Liver (tissue), 3 donors: ENCODE data around the gene C6orf163.
A peak's percentile ranks its signal among the peaks of the same experiment; 100 is the strongest.

Source experiments
- FOXA1 ChIP-seq: IDR thresholded peaks from 2 replicates; pipeline ENCODE4 v1.6.1; 2016; ENCODE audit warnings: antibody characterized with exemption
- NR2F2 ChIP-seq: IDR thresholded peaks from 2 replicates; pipeline ENCODE4 v1.6.1; 2016; ENCODE audit warnings: antibody characterized with exemption
- RAD21 ChIP-seq, 2 donors: IDR thresholded peaks; 2 replicates each; pipeline ENCODE4 v1.6.1; 2016; ENCODE audit warnings: antibody characterized with exemption in 2 of 2, mild to moderate bottlenecking in 2 of 2
- RXRA ChIP-seq, 2 donors: IDR thresholded peaks; 2 replicates each; pipeline ENCODE4 v1.6.1; 2017 to 2018; ENCODE audit warnings: antibody characterized with exemption in 2 of 2, mild to moderate bottlenecking in 1 of 2
- YY1 ChIP-seq: IDR thresholded peaks from 2 replicates; pipeline ENCODE4 v1.6.1; 2016; ENCODE audit warnings: antibody characterized with exemption, mild to moderate bottlenecking
- TF ChIP-seq, protein P1 (sequence below): fragments of 150-350 bp; IDR thresholded peaks from 2 replicates; pipeline ENCODE4 v1.5.1; 2017; ENCODE audit warnings: improper control_type of control experiment, low read depth, low read length; ENCODE audit not compliant: missing input control
- TF ChIP-seq, protein P2 (sequence below): IDR thresholded peaks from 2 replicates; pipeline ENCODE4 v1.6.1; 2016; ENCODE audit warnings: antibody characterized with exemption, mild to moderate bottlenecking
- TF ChIP-seq, protein P3 (sequence below): IDR thresholded peaks from 2 replicates; pipeline ENCODE4 v1.6.1; 2016; ENCODE audit warnings: antibody characterized with exemption
- TF ChIP-seq, protein P4 (sequence below): IDR thresholded peaks from 2 replicates; pipeline ENCODE4 v1.6.1; 2016; ENCODE audit warnings: antibody characterized with exemption
- TF ChIP-seq, protein P5 (sequence below): IDR thresholded peaks from 2 replicates; pipeline ENCODE4 v1.6.1; 2016; ENCODE audit warnings: antibody characterized with exemption
- donor health status: healthy.
- donor health status: healthy.

DNA sequence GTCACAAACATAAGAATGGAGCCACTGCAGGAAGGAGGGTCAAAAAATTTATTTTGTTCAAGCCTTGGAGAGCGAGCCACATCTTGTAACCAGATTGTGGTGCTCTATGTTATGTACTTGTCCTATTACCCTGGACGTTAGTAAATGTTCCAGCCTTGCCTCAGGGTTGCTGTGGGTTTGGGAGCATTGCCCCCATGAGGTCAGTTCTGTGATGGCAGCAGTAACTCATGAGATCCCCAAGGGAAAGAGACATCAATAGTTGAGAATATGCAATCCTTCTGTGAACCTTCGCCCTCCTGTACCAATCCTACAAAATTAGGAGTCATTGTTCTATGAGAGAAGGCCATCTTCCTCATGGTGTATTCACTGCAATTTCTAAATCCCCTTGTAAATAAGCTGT, 46.7 kb downstream of the C6orf163 start:
- TF ChIP-seq, protein P1, sequence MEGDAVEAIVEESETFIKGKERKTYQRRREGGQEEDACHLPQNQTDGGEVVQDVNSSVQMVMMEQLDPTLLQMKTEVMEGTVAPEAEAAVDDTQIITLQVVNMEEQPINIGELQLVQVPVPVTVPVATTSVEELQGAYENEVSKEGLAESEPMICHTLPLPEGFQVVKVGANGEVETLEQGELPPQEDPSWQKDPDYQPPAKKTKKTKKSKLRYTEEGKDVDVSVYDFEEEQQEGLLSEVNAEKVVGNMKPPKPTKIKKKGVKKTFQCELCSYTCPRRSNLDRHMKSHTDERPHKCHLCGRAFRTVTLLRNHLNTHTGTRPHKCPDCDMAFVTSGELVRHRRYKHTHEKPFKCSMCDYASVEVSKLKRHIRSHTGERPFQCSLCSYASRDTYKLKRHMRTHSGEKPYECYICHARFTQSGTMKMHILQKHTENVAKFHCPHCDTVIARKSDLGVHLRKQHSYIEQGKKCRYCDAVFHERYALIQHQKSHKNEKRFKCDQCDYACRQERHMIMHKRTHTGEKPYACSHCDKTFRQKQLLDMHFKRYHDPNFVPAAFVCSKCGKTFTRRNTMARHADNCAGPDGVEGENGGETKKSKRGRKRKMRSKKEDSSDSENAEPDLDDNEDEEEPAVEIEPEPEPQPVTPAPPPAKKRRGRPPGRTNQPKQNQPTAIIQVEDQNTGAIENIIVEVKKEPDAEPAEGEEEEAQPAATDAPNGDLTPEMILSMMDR, result peak; percentile 44
- TF ChIP-seq RXRA (IDR thresholded peaks at IDR 0.05), result peak; percentile 80 to 90
- TF ChIP-seq FOXA1, result no peak
- TF ChIP-seq RAD21 (IDR thresholded peaks at IDR 0.05), result peak; percentile 83
- no peak for TF ChIP-seq NR2F2
- TF ChIP-seq, protein P2, sequence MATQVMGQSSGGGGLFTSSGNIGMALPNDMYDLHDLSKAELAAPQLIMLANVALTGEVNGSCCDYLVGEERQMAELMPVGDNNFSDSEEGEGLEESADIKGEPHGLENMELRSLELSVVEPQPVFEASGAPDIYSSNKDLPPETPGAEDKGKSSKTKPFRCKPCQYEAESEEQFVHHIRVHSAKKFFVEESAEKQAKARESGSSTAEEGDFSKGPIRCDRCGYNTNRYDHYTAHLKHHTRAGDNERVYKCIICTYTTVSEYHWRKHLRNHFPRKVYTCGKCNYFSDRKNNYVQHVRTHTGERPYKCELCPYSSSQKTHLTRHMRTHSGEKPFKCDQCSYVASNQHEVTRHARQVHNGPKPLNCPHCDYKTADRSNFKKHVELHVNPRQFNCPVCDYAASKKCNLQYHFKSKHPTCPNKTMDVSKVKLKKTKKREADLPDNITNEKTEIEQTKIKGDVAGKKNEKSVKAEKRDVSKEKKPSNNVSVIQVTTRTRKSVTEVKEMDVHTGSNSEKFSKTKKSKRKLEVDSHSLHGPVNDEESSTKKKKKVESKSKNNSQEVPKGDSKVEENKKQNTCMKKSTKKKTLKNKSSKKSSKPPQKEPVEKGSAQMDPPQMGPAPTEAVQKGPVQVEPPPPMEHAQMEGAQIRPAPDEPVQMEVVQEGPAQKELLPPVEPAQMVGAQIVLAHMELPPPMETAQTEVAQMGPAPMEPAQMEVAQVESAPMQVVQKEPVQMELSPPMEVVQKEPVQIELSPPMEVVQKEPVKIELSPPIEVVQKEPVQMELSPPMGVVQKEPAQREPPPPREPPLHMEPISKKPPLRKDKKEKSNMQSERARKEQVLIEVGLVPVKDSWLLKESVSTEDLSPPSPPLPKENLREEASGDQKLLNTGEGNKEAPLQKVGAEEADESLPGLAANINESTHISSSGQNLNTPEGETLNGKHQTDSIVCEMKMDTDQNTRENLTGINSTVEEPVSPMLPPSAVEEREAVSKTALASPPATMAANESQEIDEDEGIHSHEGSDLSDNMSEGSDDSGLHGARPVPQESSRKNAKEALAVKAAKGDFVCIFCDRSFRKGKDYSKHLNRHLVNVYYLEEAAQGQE, result no peak
- TF ChIP-seq, protein P3, sequence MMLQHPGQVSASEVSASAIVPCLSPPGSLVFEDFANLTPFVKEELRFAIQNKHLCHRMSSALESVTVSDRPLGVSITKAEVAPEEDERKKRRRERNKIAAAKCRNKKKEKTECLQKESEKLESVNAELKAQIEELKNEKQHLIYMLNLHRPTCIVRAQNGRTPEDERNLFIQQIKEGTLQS, result no peak
- TF ChIP-seq, protein P4, sequence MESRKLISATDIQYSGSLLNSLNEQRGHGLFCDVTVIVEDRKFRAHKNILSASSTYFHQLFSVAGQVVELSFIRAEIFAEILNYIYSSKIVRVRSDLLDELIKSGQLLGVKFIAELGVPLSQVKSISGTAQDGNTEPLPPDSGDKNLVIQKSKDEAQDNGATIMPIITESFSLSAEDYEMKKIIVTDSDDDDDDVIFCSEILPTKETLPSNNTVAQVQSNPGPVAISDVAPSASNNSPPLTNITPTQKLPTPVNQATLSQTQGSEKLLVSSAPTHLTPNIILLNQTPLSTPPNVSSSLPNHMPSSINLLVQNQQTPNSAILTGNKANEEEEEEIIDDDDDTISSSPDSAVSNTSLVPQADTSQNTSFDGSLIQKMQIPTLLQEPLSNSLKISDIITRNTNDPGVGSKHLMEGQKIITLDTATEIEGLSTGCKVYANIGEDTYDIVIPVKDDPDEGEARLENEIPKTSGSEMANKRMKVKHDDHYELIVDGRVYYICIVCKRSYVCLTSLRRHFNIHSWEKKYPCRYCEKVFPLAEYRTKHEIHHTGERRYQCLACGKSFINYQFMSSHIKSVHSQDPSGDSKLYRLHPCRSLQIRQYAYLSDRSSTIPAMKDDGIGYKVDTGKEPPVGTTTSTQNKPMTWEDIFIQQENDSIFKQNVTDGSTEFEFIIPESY, result no peak
- TF ChIP-seq, protein P5, sequence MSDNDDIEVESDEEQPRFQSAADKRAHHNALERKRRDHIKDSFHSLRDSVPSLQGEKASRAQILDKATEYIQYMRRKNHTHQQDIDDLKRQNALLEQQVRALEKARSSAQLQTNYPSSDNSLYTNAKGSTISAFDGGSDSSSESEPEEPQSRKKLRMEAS, result no peak
- no peak for TF ChIP-seq YY1
